ENCODE measurements around the gene SLC16A12. TPM values are rescaled to one million over a fixed set of nuclear protein-coding genes. Genes with fewer than 3 reads are reported as not detected.
A peak's percentile ranks its signal among the peaks of the same experiment; 100 is the strongest.

The SLC16A12 gene
- not detected for polyA plus RNA-seq

GRCh38 chr10:89535171-89536012 is at the start of gene SLC16A12:
Gene SLC16A12, minus strand, starts transcription at chr10:89535594. Its CDS starts 73,016 bp downstream, at chr10:89462578.
- peaks cover 42% of the 10 kb centered on the region for H3K27me3 Mint-ChIP-seq
- peaks cover 8 to 9% (median 9%) of the 10 kb centered on the region in 3 donors for H3K4me1 Mint-ChIP-seq

GRCh38 chr10:89582022-89582421 is 46.6 kb upstream of the SLC16A12 start:
- Mint-ChIP-seq H3K36me3 (peaks cover 14% of the 10 kb centered on the region), H3K9me3 (no peaks in the 10 kb centered on the region), H3K27ac (no peak overlapping the region), H3K27me3 (no peaks in the 10 kb centered on the region), H3K4me3 (no peak overlapping the region), H3K4me1 (no peaks in the 10 kb centered on the region)

More at GRCh38 chr10:89535171-89536012, at the start of gene SLC16A12:
- H3K36me3 Mint-ChIP-seq, result no peaks in the 10 kb centered on the region
- H3K9me3 Mint-ChIP-seq, result no peaks in the 10 kb centered on the region
- peak within 1 kb of the TSS in 1 of 4 donors; percentile 23 for H3K4me3 Mint-ChIP-seq
- no peak within 1 kb of the TSS for H3K27ac Mint-ChIP-seq

- Mint-ChIP-seq H3K27me3 (no peaks in the 10 kb centered on the region), H3K27ac (no peak overlapping the region), H3K36me3 (peaks cover 10% of the 10 kb centered on the region), H3K9me3 (no peaks in the 10 kb centered on the region), H3K4me3 (no peak overlapping the region), H3K4me1 (no peaks in the 10 kb centered on the region)
Observed at GRCh38 chr10:89580243-89580642, 44.8 kb upstream of the SLC16A12 start.

GRCh38 chr10:89576696-89577095 is 41.3 kb upstream of the SLC16A12 start:
- no peak overlapping the region for H3K4me3 Mint-ChIP-seq
- H3K36me3 Mint-ChIP-seq, result peaks cover 3% of the 10 kb centered on the region
- H3K4me1 Mint-ChIP-seq, result no peaks in the 10 kb centered on the region

GRCh38 chr10:89576022-89576421 is 40.6 kb upstream of the SLC16A12 start:
- Mint-ChIP-seq H3K27me3 (no peaks in the 10 kb centered on the region), H3K36me3 (peaks cover 3% of the 10 kb centered on the region), H3K9me3 (no peaks in the 10 kb centered on the region), H3K4me1 (no peaks in the 10 kb centered on the region), H3K4me3 (no peak overlapping the region), H3K27ac (peak overlapping the region in 1 of 3 donors; percentile 36)

More at GRCh38 chr10:89576696-89577095, 41.3 kb upstream of the SLC16A12 start:
- Mint-ChIP-seq H3K27ac (peak overlapping the region in 1 of 3 donors; percentile 36), H3K27me3 (no peaks in the 10 kb centered on the region), H3K9me3 (no peaks in the 10 kb centered on the region)

GRCh38 chr10:89575031-89575430 is 39.6 kb upstream of the SLC16A12 start:
- Mint-ChIP-seq H3K27ac (no peak overlapping the region), H3K36me3 (peaks cover 3% of the 10 kb centered on the region), H3K4me3 (no peak overlapping the region), H3K27me3 (no peaks in the 10 kb centered on the region), H3K9me3 (no peaks in the 10 kb centered on the region), H3K4me1 (no peaks in the 10 kb centered on the region)

GRCh38 chr10:89574368-89574767 is 39.0 kb upstream of the SLC16A12 start:
- H3K27ac Mint-ChIP-seq, result no peak overlapping the region
- H3K27me3 Mint-ChIP-seq, result no peaks in the 10 kb centered on the region

GRCh38 chr10:89567576-89568245 is 32.3 kb upstream of the SLC16A12 start:
- H3K9me3 Mint-ChIP-seq, result no peaks in the 10 kb centered on the region
- no peaks in the 10 kb centered on the region for H3K4me1 Mint-ChIP-seq
- H3K27me3 Mint-ChIP-seq, result no peaks in the 10 kb centered on the region
- no peak overlapping the region for H3K4me3 Mint-ChIP-seq
- no peaks in the 10 kb centered on the region for H3K36me3 Mint-ChIP-seq
- no peak overlapping the region for H3K27ac Mint-ChIP-seq

More at GRCh38 chr10:89574368-89574767, 39.0 kb upstream of the SLC16A12 start:
- Mint-ChIP-seq H3K4me1 (no peaks in the 10 kb centered on the region), H3K9me3 (no peaks in the 10 kb centered on the region), H3K4me3 (no peak overlapping the region), H3K36me3 (peaks cover 1% of the 10 kb centered on the region)

- Mint-ChIP-seq H3K4me3 (no peak overlapping the region), H3K27ac (no peak overlapping the region), H3K27me3 (no peaks in the 10 kb centered on the region), H3K36me3 (no peaks in the 10 kb centered on the region), H3K4me1 (no peaks in the 10 kb centered on the region), H3K9me3 (no peaks in the 10 kb centered on the region)
Observed at GRCh38 chr10:89566992-89567391, 31.6 kb upstream of the SLC16A12 start.

- H3K9me3 Mint-ChIP-seq, result no peaks in the 10 kb centered on the region
- H3K27me3 Mint-ChIP-seq, result no peaks in the 10 kb centered on the region
- H3K27ac Mint-ChIP-seq, result no peak overlapping the region
- H3K4me1 Mint-ChIP-seq, result no peaks in the 10 kb centered on the region
- H3K4me3 Mint-ChIP-seq, result no peak overlapping the region
- H3K36me3 Mint-ChIP-seq, result no peaks in the 10 kb centered on the region
Observed at GRCh38 chr10:89566095-89566950, 30.9 kb upstream of the SLC16A12 start.

- Mint-ChIP-seq H3K4me3 (no peak overlapping the region), H3K27ac (no peak overlapping the region), H3K36me3 (no peaks in the 10 kb centered on the region)
Observed at GRCh38 chr10:89565180-89565579, 29.8 kb upstream of the SLC16A12 start.

GRCh38 chr10:89563861-89564478 is 28.6 kb upstream of the SLC16A12 start:
- no peaks in the 10 kb centered on the region for H3K4me1 Mint-ChIP-seq
- H3K27me3 Mint-ChIP-seq, result no peaks in the 10 kb centered on the region
- H3K9me3 Mint-ChIP-seq, result no peaks in the 10 kb centered on the region
- H3K4me3 Mint-ChIP-seq, result no peak overlapping the region
- H3K27ac Mint-ChIP-seq, result no peak overlapping the region
- no peaks in the 10 kb centered on the region for H3K36me3 Mint-ChIP-seq

More at GRCh38 chr10:89565180-89565579, 29.8 kb upstream of the SLC16A12 start:
- Mint-ChIP-seq H3K9me3 (no peaks in the 10 kb centered on the region), H3K4me1 (no peaks in the 10 kb centered on the region), H3K27me3 (no peaks in the 10 kb centered on the region)

GRCh38 chr10:89563311-89563710 is 27.9 kb upstream of the SLC16A12 start:
- Mint-ChIP-seq H3K9me3 (no peaks in the 10 kb centered on the region), H3K27me3 (no peaks in the 10 kb centered on the region), H3K4me1 (no peaks in the 10 kb centered on the region), H3K27ac (no peak overlapping the region), H3K4me3 (no peak overlapping the region), H3K36me3 (no peaks in the 10 kb centered on the region)

GRCh38 chr10:89556600-89556999 is 21.2 kb upstream of the SLC16A12 start:
- Mint-ChIP-seq H3K9me3 (no peaks in the 10 kb centered on the region), H3K27ac (no peak overlapping the region), H3K4me1 (no peaks in the 10 kb centered on the region), H3K4me3 (no peak overlapping the region), H3K36me3 (no peaks in the 10 kb centered on the region), H3K27me3 (peaks cover 3% of the 10 kb centered on the region)
